HG03460 (cell line): Measurements from ENCODE around the gene GATAD2A.

Source experiments
- ATAC-seq: cut with Tn5 transposase; IDR thresholded peaks from one replicate; pipeline ENCODE4 v1.9.1; 2021; ENCODE audit not compliant: unreplicated experiment

The GATAD2A gene

DNA sequence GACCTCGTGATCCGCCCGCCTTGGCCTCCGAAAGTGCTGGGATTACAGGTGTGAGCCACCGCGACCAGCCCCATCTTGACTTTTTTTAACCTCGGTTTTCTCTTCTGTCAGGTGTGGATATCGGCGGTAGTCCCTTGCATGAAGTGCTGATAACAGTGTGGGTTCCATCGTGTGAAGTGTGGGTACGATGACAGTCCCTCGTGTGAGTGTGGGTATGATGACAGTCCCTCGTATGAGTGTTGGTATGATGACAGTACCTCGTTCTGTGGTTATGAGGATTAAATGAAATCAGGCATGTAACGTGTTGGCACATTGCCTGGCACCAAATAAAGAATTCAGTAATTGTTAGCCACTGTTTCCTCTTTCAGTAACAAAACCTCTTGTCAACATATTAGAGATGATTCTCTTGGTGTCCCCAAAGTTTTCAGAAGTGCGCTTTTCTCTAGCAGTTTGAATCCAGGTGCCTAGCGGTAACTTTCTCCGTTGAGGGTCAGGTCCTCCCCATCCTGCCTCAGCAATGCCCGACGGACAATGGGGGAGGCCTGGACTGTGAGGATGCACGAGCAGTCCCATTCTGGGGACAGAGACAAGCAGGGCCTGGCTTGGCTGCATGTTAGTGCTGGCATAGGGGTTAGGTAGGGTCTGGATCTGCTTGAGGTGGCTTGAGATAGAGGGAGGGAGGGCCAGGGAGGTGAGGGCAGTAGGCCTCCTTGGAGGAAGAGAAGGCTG is 15.3 kb downstream of the GATAD2A start:
- ATAC-seq: no peak

GRCh38 chr19:19421299-19421696 is 15.8 kb downstream of the GATAD2A start:
- ATAC-seq: no peak

GRCh38 chr19:19422156-19422555 is 16.7 kb downstream of the GATAD2A start:
- no peak for ATAC-seq

DNA sequence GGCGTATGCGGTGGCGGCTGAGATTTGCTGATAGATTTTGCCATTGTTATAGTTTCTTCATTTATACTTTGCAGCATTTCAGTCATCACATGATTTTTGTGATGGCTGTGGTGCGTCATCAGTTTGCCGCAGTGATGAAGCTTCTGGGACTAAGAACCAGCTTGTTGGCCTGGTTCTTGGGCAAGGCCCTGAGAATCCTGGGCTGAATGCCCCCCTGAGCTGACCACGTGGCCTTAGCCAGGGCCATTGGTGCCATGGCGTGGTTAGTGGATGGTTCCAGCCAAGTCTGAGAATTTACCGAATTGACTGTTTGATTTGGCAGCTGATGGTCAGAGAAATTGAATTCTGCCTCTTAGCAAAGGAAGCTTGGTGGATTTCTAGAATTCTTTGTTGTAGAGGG is 17.8 kb downstream of the GATAD2A start:
- ATAC-seq: no peak

DNA sequence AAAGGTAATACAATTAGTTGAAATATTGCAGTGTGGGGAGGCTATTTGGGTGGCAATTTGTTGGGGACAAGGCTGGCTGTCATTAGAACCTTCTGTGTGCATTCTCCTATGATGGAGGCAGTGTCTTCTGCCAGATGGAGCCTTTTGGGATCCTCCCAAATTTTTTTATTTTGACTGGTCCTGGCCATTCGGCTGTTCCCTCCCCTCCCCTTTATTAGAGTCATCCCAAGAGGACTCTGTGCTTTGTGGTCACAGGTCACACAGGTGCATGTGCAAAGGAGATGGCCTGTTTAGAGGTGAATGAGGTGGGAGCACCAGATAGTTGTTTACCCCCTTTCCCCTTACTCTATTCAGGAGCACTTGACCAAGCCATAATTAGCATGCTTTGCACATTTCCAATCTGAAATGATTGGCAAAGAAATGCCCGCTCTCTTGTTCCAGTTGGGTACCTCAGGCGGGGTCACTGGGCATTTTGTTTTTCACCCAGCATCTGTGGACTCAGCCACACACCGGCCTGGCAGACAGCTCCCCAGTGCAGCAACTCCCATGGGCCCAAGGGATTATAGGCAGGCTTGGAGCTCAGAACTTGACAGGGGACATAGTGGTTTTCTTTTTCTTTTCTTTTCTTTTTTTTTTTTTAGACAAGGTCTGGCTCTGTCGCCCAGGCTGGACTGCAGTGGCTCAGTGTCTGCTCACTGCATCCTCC is 19.8 kb downstream of the GATAD2A start:
- ATAC-seq: no peak

- ATAC-seq: no peak
Observed at GRCh38 chr19:19426216-19426615, 20.7 kb downstream of the GATAD2A start.

- ATAC-seq: no peak
Observed at GRCh38 chr19:19426799-19427198, 21.3 kb downstream of the GATAD2A start.

GRCh38 chr19:19427302-19427701 is 21.8 kb downstream of the GATAD2A start:
- ATAC-seq: no peak

DNA sequence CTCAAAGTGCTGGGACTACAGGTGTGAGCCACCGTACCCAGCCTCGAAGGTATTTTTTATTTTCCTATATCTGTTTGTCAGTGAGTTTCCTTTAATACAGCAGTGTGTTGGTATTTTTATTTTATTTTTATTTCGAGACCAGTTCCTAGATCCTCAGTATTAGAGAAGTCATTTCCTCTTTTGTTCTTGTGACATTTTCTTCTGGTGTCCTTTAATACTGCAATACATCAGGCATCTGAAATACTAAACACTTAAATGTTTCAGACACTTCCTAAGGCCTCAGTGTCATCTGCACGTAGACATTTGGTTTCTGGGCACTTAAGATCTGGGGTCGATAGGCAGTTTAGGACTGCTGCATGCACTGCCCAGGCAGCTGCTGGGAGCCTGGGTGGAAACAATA is 22.5 kb downstream of the GATAD2A start:
- no peak for ATAC-seq

GRCh38 chr19:19428746-19429145 is 23.3 kb downstream of the GATAD2A start:
- no peak for ATAC-seq

DNA sequence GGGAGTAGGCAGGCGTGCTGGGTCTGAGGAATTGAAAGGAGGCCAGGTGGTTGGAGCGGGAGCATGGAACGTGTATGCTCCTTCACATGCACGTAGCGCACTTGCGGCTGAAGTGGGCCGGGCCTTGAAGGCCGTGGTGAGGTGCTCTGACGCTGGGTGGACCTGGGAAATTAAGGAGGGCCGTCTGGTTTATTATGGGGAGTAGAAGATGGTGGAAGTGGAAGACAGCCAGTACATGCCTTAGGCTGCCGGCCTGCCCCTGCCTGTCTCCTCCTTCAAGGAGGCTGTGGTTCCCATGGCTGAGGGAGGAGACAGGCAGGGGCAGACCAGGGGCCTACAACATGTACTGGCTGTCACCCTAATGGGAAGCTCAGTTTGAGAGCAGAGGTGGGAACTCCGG is 23.9 kb downstream of the GATAD2A start:
- ATAC-seq: no peak

- no peak for ATAC-seq
Observed at GRCh38 chr19:19432732-19433131, 27.3 kb downstream of the GATAD2A start.

DNA sequence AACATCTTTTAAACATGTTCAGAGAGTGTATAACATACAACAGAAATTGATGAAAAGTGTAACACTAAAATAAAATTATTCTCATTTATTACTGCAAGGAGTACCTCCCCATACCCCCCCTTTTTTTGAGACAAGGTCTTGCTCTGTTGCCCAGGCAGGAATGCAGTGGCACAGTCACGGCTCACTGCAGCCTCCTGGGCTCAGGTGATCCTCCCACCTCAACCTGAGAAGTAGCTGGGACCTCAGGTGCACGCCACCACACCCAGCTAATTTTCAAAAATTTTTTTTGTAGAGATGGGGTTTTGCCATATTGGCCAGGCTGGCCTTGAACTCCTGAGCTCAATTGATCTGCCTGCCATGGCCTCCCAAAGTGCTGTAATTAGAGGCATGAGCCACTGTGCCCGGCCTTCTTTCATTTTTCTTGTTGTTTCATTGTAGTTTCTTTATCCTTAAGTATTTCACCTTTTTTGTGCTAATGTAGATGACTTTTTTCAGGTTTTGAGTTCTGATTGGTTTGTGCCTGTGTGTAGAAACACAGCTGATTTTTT is 28.3 kb downstream of the GATAD2A start:
- no peak for ATAC-seq

DNA sequence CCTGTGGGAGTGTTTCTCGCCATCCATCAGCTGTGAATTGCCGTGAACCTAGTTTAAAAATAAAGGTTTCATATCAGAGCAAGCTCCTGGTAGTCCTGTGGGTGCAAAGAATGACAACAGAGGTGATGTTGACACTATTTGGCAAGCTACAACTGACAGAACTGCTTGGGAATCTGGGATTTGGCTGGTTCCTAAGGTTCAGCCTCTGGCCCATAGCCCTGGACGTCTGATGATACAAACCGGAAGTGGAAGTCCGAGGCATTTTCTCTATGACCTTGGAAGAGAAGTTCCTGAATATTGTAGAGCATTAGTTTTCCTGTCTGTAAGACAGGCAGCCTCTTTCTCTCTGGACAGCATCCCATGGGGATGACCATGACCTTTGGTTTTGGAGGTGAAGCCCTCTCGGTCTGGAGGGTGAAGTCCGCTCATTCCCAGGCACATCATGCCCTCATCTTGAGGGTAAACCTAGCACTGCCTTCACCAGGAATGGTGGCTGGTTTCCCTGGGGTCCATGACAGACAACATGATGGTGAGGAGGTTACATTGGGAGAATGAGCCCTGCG is 29.1 kb downstream of the GATAD2A start:
- no peak for ATAC-seq

GRCh38 chr19:19436137-19436691 is 30.7 kb downstream of the GATAD2A start:
- ATAC-seq: no peak

GRCh38 chr19:19438366-19439175 is 33.1 kb downstream of the GATAD2A start:
- no peak for ATAC-seq

- no peak for ATAC-seq
Observed at GRCh38 chr19:19439176-19439482, 33.7 kb downstream of the GATAD2A start.

DNA sequence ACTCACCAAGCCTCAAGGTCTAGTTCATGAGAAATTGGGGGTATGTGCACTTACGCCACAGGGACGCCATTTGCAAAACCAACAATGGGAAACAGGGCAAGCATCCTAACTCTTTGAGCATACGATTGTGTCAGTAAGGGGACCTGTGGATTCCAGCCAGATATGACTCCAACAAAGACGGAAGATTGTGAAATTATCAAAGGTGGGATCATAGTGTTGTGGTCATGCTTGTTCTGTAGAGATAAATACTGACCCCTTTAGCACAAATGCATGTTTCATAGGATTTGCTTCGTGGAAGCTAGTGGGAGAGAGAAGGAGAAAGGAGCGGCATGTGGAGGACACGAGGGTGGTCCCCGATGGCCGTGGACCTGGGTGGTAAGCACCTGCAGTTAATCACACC is 37.8 kb downstream of the GATAD2A start:
- ATAC-seq: no peak

DNA sequence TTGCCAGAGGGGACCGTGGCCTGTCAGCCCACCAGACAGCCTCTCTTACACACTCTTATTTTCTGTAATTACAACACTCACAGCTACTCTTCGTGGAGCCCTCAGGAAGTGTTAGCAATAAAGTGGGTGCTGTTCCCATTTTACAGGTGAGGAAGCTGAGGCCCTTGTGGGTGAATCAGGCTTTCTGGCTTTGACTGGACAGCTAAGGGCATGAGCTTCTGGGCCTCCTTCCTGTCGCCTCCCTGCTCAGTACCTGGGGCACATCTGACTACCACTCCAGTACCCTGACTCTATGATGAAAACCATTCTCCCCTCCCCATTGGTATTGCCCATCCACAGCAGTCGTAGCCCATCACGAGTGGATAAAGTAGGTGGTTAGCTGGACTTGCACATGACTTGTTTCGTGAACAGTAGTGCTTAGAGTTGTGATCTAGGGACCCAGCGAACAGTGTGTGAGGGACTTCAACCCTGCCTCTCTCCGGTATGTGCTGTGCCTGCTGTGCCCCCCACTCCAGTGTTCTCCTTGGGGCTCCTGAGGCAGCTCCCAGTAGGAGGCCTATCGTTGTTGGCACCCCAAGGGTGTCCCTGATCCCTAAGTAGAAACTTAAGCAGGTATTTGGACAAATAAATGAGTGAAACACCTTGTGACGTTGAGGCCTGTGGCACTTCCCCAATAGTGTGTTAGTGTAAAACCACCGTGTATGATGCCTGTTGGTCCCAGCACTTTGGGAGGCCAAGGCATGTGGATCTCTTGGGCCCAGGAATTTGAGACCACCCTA is 38.6 kb downstream of the GATAD2A start:
- ATAC-seq: no peak

GRCh38 chr19:19444681-19445155 is 39.2 kb downstream of the GATAD2A start:
- no peak for ATAC-seq
